Mesendoderm (in vitro differentiated cells): ENCODE data around the gene KIF2C.
A peak's percentile ranks its signal among the peaks of the same experiment; 100 is the strongest.
"Not testable (repeated sequence)": the region's sequence is repeated elsewhere in the genome, so short reads cannot be mapped to it uniquely, and the experiment has no call there.

Experiments used
- DNase-seq: peaks from one replicate; pipeline ENCODE4 v3.0.0; 2013
- H2AK5ac ChIP-seq: 2 replicates; pipeline ENCODE4 v1.6.1; 2013; ENCODE audit warnings: low read length, inconsistent platforms
- H2BK120ac ChIP-seq: 2 replicates; pipeline ENCODE4 v1.6.1; 2013; ENCODE audit warnings: low read depth, mild to moderate bottlenecking, low read length, moderate library complexity, mixed read lengths
- H2BK15ac ChIP-seq: replicated peaks from 2 replicates; pipeline ENCODE4 v1.6.1; 2013; ENCODE audit warnings: low read depth, mild to moderate bottlenecking, moderate library complexity
- H2BK5ac ChIP-seq: 2 replicates; pipeline ENCODE4 v1.6.1; 2013; ENCODE audit warnings: low read length, inconsistent platforms
- H3K18ac ChIP-seq: 2 replicates; pipeline ENCODE4 v1.6.1; 2013; ENCODE audit warnings: mild to moderate bottlenecking, low read length, mixed read lengths
- H3K23ac ChIP-seq: one replicate; pipeline ENCODE4 v1.6.1; 2013; ENCODE audit warnings: low read length
- H3K27ac ChIP-seq: 2 replicates; pipeline ENCODE4 v1.5.1; 2013; ENCODE audit warnings: low read depth, mild to moderate bottlenecking, inconsistent platforms, low read length, moderate library complexity
- H3K27me3 ChIP-seq: 2 replicates; pipeline ENCODE4 v1.6.1; 2013; ENCODE audit warnings: low read length, control low read depth, mild to moderate bottlenecking, inconsistent platforms; ENCODE audit not compliant: insufficient read depth, poor library complexity
- H3K36me3 ChIP-seq: 2 replicates; pipeline ENCODE4 v1.6.1; 2013; ENCODE audit warnings: low read length, inconsistent platforms; ENCODE audit not compliant: control insufficient read depth, insufficient read depth
- H3K4ac ChIP-seq: one replicate; pipeline ENCODE4 v1.6.1; 2013; ENCODE audit warnings: low read depth, mild to moderate bottlenecking, low read length, moderate library complexity
- H3K4me1 ChIP-seq: 2 replicates; pipeline ENCODE4 v1.6.1; 2013; ENCODE audit warnings: low read depth, low read length, inconsistent platforms; ENCODE audit not compliant: control insufficient read depth
- H3K4me2 ChIP-seq: 2 replicates; pipeline ENCODE4 v1.6.1; 2013; ENCODE audit warnings: low read length
- H3K4me3 ChIP-seq: 2 replicates; pipeline ENCODE4 v1.5.1; 2013; ENCODE audit warnings: mild to moderate bottlenecking, low read length
- H3K56ac ChIP-seq: one replicate; pipeline ENCODE4 v1.6.1; 2013; ENCODE audit warnings: low read length
- H3K79me1 ChIP-seq: 2 replicates; pipeline ENCODE4 v1.6.1; 2013; ENCODE audit warnings: low read length, inconsistent platforms
- H3K79me2 ChIP-seq: 2 replicates; pipeline ENCODE4 v1.6.1; 2013; ENCODE audit warnings: mild to moderate bottlenecking, low read length; ENCODE audit not compliant: control insufficient read depth, insufficient read depth
- H3K9ac ChIP-seq: 2 replicates; pipeline ENCODE4 v1.6.1; 2013; ENCODE audit warnings: low read length, inconsistent platforms
- H4K5ac ChIP-seq: one replicate; pipeline ENCODE4 v1.6.1; 2013; ENCODE audit warnings: low read length
- H4K8ac ChIP-seq: one replicate; pipeline ENCODE4 v1.6.1; 2013; ENCODE audit warnings: low read depth, mild to moderate bottlenecking, control low read depth, low read length, moderate library complexity
- WGBS: extraction: QIAGEN DNeasy Blood & Tissue Kit; methylation state at CpG from one replicate; pipeline ENCODE4 v1.1.7; 2013; ENCODE audit warnings: low lambda C conversion rate, missing lambda C conversion rate; ENCODE audit not compliant: insufficient coverage; ENCODE audit errors: extremely low coverage; 5-methylcytosine and 5-hydroxymethylcytosine counted together

KIF2C gene

GRCh38 chr1:44787506-44787905, 47.9 kb downstream of the KIF2C start:
- Histone ChIP-seq H3K79me1 (no peaks in the 10 kb centered on the region), H3K36me3 (no peaks in the 10 kb centered on the region), H3K9ac (no peak overlapping the region), H2BK15ac (no peak overlapping the region), H4K5ac (no peak overlapping the region), H2BK5ac (no peak overlapping the region), H4K8ac (no peak overlapping the region), H3K4me3 (no peak overlapping the region), H2BK120ac (no peak overlapping the region), H3K23ac (no peak overlapping the region), H3K18ac (no peak overlapping the region), H3K4me1 (peaks cover 5% of the 10 kb centered on the region), H3K56ac (peak overlapping the region; percentile 22), H3K27ac (no peak overlapping the region), H3K4ac (no peak overlapping the region), H3K79me2 (no peaks in the 10 kb centered on the region), H3K27me3 (no peaks in the 10 kb centered on the region), H2AK5ac (no peak overlapping the region), H3K4me2 (no peak overlapping the region)
- no CpG with 5 or more reads among the region's 10 CpGs for WGBS
- DNase-seq: no peak

- H3K27me3 ChIP-seq: no peaks in the 10 kb centered on the region
- H3K4me1 ChIP-seq: peaks cover 7% of the 10 kb centered on the region
- no peak within 1 kb of the TSS for H2BK15ac ChIP-seq
- H4K5ac ChIP-seq: no peak within 1 kb of the TSS
- no peak within 1 kb of the TSS for H3K27ac ChIP-seq
- H3K4ac ChIP-seq: no peak within 1 kb of the TSS
- no peak within 1 kb of the TSS for H2AK5ac ChIP-seq
- no peaks in the 10 kb centered on the region for H3K36me3 ChIP-seq
- DNase-seq: no peak
- H4K8ac ChIP-seq: no peak within 1 kb of the TSS
- no peaks in the 10 kb centered on the region for H3K79me1 ChIP-seq
- no CpG with 5 or more reads among the region's 9 CpGs for WGBS
- no peaks in the 10 kb centered on the region for H3K79me2 ChIP-seq
- H3K4me3 ChIP-seq: no peak within 1 kb of the TSS
- H3K9ac ChIP-seq: no peak within 1 kb of the TSS
- H2BK5ac ChIP-seq: no peak within 1 kb of the TSS
- H3K18ac ChIP-seq: no peak within 1 kb of the TSS
- peak within 1 kb of the TSS; percentile 22 for H3K56ac ChIP-seq
- no peak within 1 kb of the TSS for H3K4me2 ChIP-seq
- H2BK120ac ChIP-seq: no peak within 1 kb of the TSS
- H3K23ac ChIP-seq: no peak within 1 kb of the TSS
These were observed 48.7 kb downstream of the KIF2C start, which contains the start of gene BEST4 for GRCh38 chr1:44788120-44788860. TSS of gene BEST4 (minus strand) at chr1:44788170. CDS start at chr1:44787705, 465 bp downstream.

- H2BK5ac ChIP-seq: no peak overlapping the region
- H3K79me2 ChIP-seq: no peaks in the 10 kb centered on the region
- H3K18ac ChIP-seq: no peak overlapping the region
- H3K23ac ChIP-seq: no peak overlapping the region
- no peak overlapping the region for H4K8ac ChIP-seq
- no peak overlapping the region for H2BK15ac ChIP-seq
- no peak overlapping the region for H2AK5ac ChIP-seq
- H3K9ac ChIP-seq: no peak overlapping the region
- peak overlapping the region; percentile 25 for H3K56ac ChIP-seq
- H2BK120ac ChIP-seq: no peak overlapping the region
- no peak overlapping the region for H3K4me2 ChIP-seq
- H3K4ac ChIP-seq: no peak overlapping the region
- no peaks in the 10 kb centered on the region for H3K36me3 ChIP-seq
- peaks cover 4% of the 10 kb centered on the region for H3K4me1 ChIP-seq
- no peaks in the 10 kb centered on the region for H3K79me1 ChIP-seq
- H4K5ac ChIP-seq: no peak overlapping the region
- no peaks in the 10 kb centered on the region for H3K27me3 ChIP-seq
- whole genome bisulfite sequencing: no CpG with 5 or more reads among the region's 7 CpGs
- H3K27ac ChIP-seq: no peak overlapping the region
- DNase-seq: no peak
- H3K4me3 ChIP-seq: no peak overlapping the region
These were observed 51.5 kb downstream of the KIF2C start for GRCh38 chr1:44790968-44791801.

- H3K79me2 ChIP-seq: no peaks in the 10 kb centered on the region
- H2BK120ac ChIP-seq: no peak overlapping the region
- no peak overlapping the region for H3K27ac ChIP-seq
- H3K79me1 ChIP-seq: no peaks in the 10 kb centered on the region
- no peaks in the 10 kb centered on the region for H3K36me3 ChIP-seq
- H3K4ac ChIP-seq: no peak overlapping the region
- no CpG with 5 or more reads among the region's 9 CpGs for WGBS
- H4K5ac ChIP-seq: peak overlapping the region; percentile 26
- H3K4me2 ChIP-seq: no peak overlapping the region
- no peak overlapping the region for H2BK15ac ChIP-seq
- H3K23ac ChIP-seq: no peak overlapping the region
- peak overlapping the region; percentile 57 for H3K56ac ChIP-seq
- no peaks in the 10 kb centered on the region for H3K27me3 ChIP-seq
- H3K4me1 ChIP-seq: peaks cover 4% of the 10 kb centered on the region
- peak overlapping the region; percentile 33 for H2AK5ac ChIP-seq
- H2BK5ac ChIP-seq: no peak overlapping the region
- no peak overlapping the region for H3K18ac ChIP-seq
- peak overlapping the region; percentile 39 for H3K9ac ChIP-seq
- no peak overlapping the region for H4K8ac ChIP-seq
- no peak overlapping the region for H3K4me3 ChIP-seq
- DNase-seq: no peak
These were observed 53.3 kb downstream of the KIF2C start for GRCh38 chr1:44792736-44793502.

- not testable (repeated sequence) for H2BK120ac ChIP-seq, H3K9ac ChIP-seq
These were observed 58.2 kb downstream of the KIF2C start for GRCh38 chr1:44797886-44798285.

More at GRCh38 chr1:44797886-44798285, 58.2 kb downstream of the KIF2C start:
- H3K79me2 ChIP-seq, H3K79me1 ChIP-seq, H2BK5ac ChIP-seq, H3K36me3 ChIP-seq, DNase-seq, H3K4me1 ChIP-seq, H4K5ac ChIP-seq, H3K4ac ChIP-seq, H3K27me3 ChIP-seq, H2AK5ac ChIP-seq, H3K4me3 ChIP-seq, H3K23ac ChIP-seq, H3K4me2 ChIP-seq, H3K18ac ChIP-seq, H2BK15ac ChIP-seq, H4K8ac ChIP-seq, H3K27ac ChIP-seq, H3K56ac ChIP-seq: not testable (repeated sequence)
- WGBS: no CpG with 5 or more reads among the region's 8 CpGs
